Measurements from ENCODE around the gene CLDN19.
A peak's percentile ranks its signal among the peaks of the same experiment; 100 is the strongest.

CLDN19 gene, protein sequence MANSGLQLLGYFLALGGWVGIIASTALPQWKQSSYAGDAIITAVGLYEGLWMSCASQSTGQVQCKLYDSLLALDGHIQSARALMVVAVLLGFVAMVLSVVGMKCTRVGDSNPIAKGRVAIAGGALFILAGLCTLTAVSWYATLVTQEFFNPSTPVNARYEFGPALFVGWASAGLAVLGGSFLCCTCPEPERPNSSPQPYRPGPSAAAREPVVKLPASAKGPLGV

DNA sequence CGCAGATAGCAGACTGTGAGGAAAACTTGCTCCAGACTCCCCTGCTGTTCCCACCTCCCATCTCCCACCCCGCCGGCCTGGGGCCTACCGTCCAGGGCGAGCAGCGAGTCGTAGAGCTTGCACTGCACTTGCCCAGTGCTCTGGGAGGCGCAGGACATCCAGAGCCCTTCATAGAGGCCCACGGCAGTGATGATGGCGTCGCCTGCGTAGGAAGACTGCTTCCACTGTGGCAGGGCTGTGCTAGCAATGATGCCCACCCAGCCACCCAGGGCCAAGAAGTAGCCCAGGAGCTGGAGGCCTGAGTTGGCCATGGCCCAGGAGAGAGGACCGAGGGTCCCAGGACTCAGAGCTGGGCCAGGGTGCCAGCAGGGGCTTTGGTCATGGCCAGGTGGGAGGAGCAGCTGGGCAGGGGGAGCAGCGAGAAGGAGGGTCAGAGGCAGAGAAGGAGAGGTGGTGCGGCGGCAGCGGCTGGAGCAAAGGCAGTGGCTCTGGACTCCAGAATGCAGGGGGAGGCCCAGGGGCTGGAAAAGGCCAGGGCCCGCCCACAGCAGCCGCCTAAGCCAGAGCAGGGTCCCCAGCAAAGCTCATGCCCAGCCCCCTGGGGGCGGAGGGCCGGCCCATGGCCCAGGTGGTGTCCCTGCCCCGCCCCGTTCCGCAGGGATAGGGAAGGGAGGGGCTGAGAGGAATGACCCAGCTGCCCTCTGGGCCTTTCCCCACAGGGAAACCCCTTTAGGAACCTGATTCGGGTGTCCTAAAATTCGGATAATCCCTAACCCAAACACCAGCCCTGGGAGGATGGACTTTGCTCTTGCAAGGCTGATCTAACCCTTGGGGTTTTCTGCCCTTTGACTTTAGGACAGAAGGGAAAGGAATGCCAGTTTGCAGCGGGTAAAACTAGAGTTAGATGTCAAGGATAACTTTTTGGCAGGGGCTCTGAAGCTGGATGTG is at the start of gene CLDN19:
TSS of gene CLDN19 (minus strand) at position 484 of the 948 bp plus-strand sequence. CDS start at position 311, 173 bp downstream.
- DNase-seq = no peak

- DNase-seq = no peak
These were observed 48.0 kb upstream of the CLDN19 start for GRCh38 chr1:42788021-42788420.

- no peak for DNase-seq
These were observed 46.1 kb upstream of the CLDN19 start for GRCh38 chr1:42786097-42786496.

- no peak for DNase-seq
These were observed 45.1 kb upstream of the CLDN19 start, which contains the start of gene TMEM269 for GRCh38 chr1:42784946-42785693. Gene TMEM269, plus strand, starts transcription at chr1:42784991. Its CDS starts 4,903 bp downstream, at chr1:42789894.

DNA sequence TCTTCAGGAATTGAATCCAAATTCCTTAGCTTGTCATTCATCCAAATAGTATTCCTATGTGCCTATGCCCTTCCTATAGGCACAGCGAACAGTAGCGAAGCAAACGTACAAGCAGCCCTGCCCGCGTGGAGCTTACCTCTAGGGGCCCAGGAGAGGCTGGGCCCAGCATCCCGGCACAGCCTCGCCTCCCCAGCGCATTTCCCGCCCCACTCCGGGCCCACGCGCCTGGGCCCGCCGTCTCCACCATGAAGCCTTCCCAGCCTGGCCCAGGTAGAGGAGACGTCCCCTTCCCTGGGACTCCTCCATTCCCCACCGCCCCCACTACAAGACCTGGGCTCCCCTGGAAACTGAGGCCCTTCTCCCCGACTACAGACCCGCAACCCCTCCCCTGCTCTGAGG is 44.5 kb upstream of the CLDN19 start:
- no peak for DNase-seq

DNA sequence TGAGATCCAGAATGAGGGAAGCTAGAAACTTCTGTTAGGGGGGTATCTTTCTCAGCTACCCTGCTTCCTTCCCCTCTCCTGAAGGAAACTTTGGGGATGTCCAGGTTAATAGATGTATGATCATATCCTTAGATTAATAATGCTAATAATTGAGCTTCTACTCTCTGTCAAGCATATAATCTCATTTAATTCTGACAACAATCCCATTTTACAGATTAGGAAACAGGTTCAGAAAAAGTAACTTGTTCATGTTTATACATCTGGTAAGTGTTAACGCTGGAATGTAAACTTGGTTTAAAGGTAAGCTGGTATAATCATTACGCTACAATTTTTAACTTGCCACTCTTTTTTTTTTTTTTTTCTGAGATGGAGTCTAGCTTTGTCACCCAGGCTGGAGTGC is 43.1 kb upstream of the CLDN19 start:
- no peak for DNase-seq

GRCh38 chr1:42780176-42780575 is 40.1 kb upstream of the CLDN19 start:
- no peak for DNase-seq

- DNase-seq = no peak
These were observed 39.7 kb upstream of the CLDN19 start for GRCh38 chr1:42779725-42780124.

DNA sequence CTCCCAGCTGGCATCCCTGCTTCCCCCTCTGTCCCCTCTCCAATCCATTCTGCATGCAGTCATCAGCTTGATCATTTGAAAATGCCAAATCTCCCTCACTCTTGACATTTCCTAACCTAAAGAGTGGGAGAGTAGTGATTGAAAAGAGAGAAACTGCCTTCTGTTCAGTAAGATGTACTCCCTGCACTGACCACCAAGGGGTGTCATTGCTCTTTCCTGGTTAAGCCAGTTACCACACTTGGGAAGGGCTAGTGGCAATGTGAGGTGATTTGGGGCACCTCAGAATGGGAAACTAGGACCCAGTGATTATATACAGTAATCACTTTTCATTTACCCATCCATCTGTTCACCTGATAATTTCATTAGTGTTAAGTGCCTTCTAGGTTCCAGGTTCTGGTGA is 37.8 kb upstream of the CLDN19 start:
- no peak for DNase-seq

DNA sequence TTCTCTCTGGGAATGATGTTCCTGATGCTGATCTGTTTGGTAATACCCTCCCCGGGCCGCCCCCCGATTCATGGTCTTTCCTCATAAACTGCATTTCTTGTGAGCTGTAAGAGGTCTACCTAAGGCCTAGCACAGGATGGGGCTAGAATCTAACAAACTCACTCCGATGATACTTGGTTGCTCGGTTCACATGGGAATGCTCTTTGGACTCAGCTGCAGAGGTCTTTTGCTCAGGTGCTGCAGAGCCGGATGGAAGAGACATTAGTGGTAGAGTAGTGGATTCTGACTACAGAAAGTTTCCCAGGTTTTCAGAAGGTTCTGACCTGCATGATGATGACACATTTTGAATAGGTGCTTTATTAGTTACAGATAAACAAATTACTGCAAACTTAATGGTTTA is 36.5 kb upstream of the CLDN19 start:
- no peak for DNase-seq

DNA sequence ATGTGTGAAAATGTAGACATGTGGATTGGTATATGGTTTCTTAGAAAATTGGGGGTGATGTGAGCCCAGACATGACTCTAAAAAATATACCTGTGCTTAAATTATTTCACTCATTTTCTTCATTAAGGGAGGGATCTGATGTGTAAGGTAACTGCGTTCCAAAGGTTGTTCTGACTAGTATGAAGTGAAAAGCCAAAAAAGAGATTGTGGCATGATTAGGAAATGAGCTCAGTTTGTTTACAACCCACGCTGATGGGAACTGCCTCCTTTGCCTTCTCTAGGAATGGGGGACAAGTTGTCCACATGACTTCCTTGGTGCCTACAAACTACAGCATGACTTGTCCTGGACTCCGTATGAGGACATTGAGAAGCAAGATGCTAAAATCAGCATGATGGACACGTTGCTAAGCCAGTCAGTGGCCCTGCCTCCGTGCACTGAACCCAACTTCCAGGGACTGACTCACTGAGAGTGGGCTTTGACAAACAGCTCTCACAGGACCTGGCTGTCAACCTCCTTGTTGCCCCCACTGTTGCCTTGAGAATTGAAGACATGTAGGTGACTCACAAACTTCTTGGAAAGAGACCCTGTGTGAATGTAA is 35.0 kb upstream of the CLDN19 start:
- no peak for DNase-seq

GRCh38 chr1:42773420-42773819 is 33.4 kb upstream of the CLDN19 start:
- no peak for DNase-seq

- DNase-seq = no peak
These were observed 29.8 kb upstream of the CLDN19 start for GRCh38 chr1:42769811-42770210.

DNA sequence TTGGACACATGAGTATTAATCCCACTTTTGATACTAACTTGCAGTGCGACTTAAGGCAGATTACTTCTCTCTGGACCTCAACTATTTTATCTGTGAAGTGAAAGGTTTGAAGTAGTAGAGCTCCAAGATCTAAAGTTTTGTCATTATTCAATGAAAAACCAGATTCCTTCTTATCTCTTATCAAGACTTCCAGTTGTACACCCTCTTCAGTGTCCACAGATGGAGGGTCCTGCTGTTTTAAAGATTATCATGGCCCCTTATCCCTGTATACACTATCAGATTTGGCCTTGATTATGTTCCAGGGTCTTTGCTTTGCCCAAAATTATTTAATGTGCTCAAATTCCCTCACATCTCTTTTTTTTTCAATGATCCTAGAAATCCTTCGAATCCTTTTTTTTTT is 28.1 kb upstream of the CLDN19 start:
- DNase-seq = no peak

DNA sequence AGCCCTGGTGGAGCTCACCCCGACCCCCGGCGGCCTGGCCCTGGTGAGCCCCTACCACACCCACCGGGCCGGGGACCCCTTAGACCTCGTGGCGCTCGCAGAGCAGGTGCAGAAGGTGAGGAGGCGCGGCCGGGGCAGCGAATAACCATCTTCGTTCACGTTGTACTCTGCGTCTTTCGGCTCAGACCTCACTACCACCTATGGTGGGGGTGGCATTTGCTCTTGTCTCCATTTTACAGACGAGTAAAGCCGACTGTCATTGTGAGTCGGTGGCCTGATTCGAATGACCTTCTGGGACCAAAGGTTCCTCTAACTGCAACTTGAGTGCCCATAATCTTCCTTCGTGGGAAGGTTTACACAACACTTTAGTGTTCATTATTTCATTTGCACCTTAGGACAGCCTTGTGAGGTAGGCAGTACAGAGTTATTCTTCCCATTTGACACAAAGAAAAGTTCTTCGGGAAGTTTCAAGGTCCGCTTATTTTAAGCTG is 27.5 kb upstream of the CLDN19 start:
- no peak for DNase-seq

DNA sequence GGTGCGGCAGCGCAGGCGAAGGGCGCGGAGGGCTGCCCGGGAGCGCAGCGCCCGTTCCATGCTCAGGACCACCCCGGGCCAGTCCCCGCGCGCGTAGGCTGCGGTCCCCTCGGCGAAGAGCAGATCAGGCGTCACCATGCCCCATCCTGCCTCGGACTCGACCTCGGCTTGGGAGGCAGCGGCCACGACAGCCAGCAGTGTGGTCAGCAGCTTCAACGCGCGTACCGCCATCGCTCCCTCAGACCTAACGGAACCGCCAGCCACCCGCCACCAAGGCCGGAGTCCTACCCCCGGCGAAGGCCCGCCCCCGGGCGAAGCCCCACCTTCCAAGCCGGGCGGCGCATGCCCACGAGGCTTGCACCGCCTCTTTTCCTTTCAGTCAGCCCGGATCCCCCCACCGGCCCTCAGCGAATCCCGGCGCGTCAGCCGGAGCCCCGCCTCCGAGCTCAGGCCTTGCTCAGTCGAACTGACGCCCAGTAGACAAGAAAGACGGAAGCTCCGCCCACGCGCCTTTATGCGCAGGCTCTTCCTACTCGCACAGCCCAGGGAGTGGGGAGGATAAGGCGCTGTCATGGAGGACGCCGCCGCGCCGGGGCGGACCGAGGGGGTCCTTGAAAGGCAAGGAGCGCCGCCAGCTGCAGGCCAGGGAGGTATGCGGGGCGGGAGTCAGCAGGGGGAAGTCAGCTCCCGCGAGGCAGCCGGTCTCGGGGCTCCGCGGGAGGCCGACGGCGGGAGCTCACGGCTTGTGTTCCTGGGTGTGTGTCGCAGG is 26.9 kb upstream of the CLDN19 start, which contains the start of the genes C1orf50 and P3H1:
TSS of gene C1orf50 (plus strand) at position 509 of the 769 bp plus-strand sequence. CDS start at position 572, 63 bp downstream.
TSS of gene P3H1 (minus strand) at position 288 of the 769 bp plus-strand sequence. CDS start at position 231, 57 bp downstream.
- DNase-seq = peak; percentile 98

GRCh38 chr1:42765832-42766740 is 26.1 kb upstream of the CLDN19 start:
- peak; percentile 27 for DNase-seq

- no peak for DNase-seq
These were observed 25.2 kb upstream of the CLDN19 start for GRCh38 chr1:42765269-42765668.

DNA sequence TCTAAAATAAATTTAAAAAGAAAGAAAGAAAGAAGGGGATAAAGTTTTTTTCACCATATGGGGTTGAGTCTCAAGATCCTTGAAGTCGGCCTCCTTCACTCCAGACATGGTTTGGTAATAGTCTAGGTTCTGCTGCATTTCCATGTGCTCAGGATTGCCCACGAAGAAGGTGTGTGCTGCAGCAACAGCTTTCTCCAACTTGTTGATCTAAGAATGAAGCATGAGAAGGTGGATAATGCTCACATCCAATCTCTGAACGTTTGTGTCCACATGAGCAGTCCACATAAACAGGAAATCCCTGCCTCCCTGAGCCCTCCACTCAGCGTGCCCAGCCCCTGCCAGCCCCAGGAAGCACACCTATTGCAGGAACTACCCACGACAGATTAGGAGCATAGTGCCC is 22.2 kb upstream of the CLDN19 start:
- DNase-seq = no peak

DNA sequence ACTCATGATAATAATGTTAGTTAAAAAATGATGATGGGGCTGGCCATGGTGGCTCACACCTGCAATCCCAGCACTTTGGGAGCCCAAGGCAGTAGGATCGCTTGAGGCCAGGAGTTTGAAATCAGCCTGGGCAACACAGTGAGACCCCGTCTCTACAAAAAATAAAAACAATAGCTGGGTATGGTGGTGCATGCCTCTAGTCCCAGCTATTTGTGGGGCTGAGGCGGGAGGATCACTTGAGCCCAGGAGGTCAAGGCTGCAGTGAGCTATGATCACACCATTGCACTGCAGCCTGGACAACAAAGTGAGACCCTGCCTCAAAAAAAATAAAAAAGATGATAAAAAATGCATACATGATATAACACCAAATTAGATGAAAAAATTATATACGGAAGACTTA is 21.5 kb upstream of the CLDN19 start:
- DNase-seq = no peak

- DNase-seq = no peak
These were observed 19.1 kb upstream of the CLDN19 start for GRCh38 chr1:42759114-42759513.
